ENCODE measurements around the gene STYXL2.

GRCh38 chr1:167119696-167120095 lies 25.8 kb downstream of the STYXL2 start:
- TF ChIP-seq, protein P1, sequence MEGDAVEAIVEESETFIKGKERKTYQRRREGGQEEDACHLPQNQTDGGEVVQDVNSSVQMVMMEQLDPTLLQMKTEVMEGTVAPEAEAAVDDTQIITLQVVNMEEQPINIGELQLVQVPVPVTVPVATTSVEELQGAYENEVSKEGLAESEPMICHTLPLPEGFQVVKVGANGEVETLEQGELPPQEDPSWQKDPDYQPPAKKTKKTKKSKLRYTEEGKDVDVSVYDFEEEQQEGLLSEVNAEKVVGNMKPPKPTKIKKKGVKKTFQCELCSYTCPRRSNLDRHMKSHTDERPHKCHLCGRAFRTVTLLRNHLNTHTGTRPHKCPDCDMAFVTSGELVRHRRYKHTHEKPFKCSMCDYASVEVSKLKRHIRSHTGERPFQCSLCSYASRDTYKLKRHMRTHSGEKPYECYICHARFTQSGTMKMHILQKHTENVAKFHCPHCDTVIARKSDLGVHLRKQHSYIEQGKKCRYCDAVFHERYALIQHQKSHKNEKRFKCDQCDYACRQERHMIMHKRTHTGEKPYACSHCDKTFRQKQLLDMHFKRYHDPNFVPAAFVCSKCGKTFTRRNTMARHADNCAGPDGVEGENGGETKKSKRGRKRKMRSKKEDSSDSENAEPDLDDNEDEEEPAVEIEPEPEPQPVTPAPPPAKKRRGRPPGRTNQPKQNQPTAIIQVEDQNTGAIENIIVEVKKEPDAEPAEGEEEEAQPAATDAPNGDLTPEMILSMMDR (IDR thresholded peaks at IDR 0.05): no peak
- TF ChIP-seq EP300 (IDR thresholded peaks at IDR 0.05) (no peak), POLR2A (IDR thresholded peaks at IDR 0.05) (no peak)
